PFSK-1 (cell line): ENCODE data around the gene PHACTR1.

Experiments used
- FOXP2 ChIP-seq: optimal IDR thresholded peaks from 2 replicates; pipeline ENCODE3; 2011; ENCODE audit warnings: borderline replicate concordance, control low read depth, inconsistent platforms; ENCODE audit not compliant: insufficient read depth; ENCODE audit errors: extremely low read length, extremely low read depth
- POLR2AphosphoS5 ChIP-seq: IDR thresholded peaks from 2 replicates; pipeline ENCODE4 v1.6.1; 2012; ENCODE audit warnings: low read depth, mild to moderate bottlenecking, control low read depth, low read length, moderate library complexity
- SIN3A ChIP-seq: IDR thresholded peaks from 2 replicates; pipeline ENCODE4 v1.6.1; 2012; ENCODE audit warnings: mild to moderate bottlenecking, low read length, moderate library complexity, borderline replicate concordance; ENCODE audit not compliant: insufficient read depth
- TAF1 ChIP-seq: IDR thresholded peaks from 2 replicates; pipeline ENCODE4 v1.6.1; 2012; ENCODE audit warnings: low read length, control low read depth, borderline replicate concordance; ENCODE audit not compliant: insufficient read depth
- TF ChIP-seq, protein P1 (sequence below), 2 experiments: IDR thresholded peaks; 2 replicates each; pipeline versions ENCODE4 v1.6.1 to v1.8.0; 2011 to 2012; ENCODE audit warnings: low read depth in 2 of 2, low read length in 2 of 2, control low read depth in 1 of 2, inconsistent platforms in 1 of 2, mild to moderate bottlenecking in 1 of 2, moderate library complexity in 1 of 2; ENCODE audit not compliant: insufficient read depth in 1 of 2

Gene PHACTR1

DNA sequence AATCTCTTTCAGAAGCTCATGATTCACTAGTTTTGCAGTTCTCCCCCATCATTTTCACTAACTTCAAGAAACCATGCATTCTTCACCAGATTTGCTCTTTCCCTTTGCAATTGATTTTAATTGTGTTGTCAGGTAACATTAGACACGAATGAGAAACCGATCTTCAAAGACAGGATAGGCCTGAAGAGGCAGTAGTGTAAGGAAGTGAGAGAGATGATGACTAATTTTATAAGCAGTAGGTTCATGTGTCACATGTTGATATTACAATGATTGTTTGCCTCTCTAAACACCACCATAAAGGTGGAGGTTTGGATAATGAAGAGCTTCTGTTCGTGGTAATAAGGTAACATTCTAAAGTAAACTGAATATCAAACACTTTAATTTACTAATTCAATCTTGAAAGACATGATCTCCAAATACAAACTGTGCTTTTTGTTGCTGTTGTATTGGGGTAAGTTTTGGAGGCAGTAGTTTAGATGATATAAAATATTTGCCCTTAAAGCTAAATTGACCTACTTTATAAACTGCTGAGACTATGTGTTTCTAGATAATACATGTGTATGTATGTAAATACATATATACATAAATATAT lies 207.2 kb downstream of the PHACTR1 start:
- TF ChIP-seq TAF1 (no peak), SIN3A (no peak), POLR2AphosphoS5 (no peak), FOXP2 (no peak)
- TF ChIP-seq, protein P1, sequence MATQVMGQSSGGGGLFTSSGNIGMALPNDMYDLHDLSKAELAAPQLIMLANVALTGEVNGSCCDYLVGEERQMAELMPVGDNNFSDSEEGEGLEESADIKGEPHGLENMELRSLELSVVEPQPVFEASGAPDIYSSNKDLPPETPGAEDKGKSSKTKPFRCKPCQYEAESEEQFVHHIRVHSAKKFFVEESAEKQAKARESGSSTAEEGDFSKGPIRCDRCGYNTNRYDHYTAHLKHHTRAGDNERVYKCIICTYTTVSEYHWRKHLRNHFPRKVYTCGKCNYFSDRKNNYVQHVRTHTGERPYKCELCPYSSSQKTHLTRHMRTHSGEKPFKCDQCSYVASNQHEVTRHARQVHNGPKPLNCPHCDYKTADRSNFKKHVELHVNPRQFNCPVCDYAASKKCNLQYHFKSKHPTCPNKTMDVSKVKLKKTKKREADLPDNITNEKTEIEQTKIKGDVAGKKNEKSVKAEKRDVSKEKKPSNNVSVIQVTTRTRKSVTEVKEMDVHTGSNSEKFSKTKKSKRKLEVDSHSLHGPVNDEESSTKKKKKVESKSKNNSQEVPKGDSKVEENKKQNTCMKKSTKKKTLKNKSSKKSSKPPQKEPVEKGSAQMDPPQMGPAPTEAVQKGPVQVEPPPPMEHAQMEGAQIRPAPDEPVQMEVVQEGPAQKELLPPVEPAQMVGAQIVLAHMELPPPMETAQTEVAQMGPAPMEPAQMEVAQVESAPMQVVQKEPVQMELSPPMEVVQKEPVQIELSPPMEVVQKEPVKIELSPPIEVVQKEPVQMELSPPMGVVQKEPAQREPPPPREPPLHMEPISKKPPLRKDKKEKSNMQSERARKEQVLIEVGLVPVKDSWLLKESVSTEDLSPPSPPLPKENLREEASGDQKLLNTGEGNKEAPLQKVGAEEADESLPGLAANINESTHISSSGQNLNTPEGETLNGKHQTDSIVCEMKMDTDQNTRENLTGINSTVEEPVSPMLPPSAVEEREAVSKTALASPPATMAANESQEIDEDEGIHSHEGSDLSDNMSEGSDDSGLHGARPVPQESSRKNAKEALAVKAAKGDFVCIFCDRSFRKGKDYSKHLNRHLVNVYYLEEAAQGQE (IDR thresholded peaks at IDR 0.05; ENCODE audit: insufficient read depth in 1 of 2, low read depth in 2 of 2, low read length in 2 of 2), result no peak

DNA sequence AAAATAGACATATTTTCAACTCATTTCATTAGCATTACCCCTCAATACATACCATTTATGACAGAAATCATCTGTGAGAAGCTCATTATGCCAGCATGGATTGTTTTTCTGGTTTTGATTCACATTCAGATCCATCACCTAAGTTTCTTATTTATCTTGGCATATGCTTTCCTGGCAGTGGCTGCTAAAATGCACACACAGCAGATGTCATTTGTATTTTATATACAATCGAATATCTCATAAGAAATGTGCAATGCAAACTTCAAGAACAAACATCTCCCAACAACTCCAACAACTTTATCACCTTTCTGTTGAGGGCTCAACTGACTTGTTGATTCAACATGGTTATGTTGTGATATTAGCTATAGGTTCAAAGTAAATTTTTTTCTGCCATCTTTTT lies 208.3 kb downstream of the PHACTR1 start:
- TF ChIP-seq POLR2AphosphoS5 (no peak), TAF1 (no peak), SIN3A (no peak), FOXP2 (no peak)
- TF ChIP-seq, protein P1 (IDR thresholded peaks at IDR 0.05; ENCODE audit: insufficient read depth in 1 of 2, low read depth in 2 of 2, low read length in 2 of 2), result no peak

DNA sequence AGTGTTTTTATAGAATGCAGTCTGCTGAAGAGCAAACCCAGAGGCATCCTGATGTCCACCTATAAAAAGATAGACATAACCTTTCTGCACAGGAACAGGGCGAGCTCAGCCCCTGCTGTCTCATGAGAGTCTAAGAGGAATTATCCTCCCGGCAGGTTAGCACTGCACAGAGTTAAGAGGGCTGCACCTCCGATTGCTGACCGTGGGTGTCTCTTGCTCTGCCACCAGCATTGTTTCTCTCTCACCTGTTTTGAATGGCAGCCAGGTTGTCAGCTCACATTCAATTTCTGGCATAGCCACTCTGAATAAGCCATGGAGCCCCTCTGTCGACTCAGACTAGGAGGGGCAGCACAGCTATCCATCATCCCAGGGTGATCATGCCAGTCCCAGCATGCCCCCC lies 211.2 kb downstream of the PHACTR1 start:
- TF ChIP-seq, protein P1 (IDR thresholded peaks at IDR 0.05; ENCODE audit: insufficient read depth in 1 of 2, low read depth in 2 of 2, low read length in 2 of 2), result no peak
- TF ChIP-seq SIN3A (no peak), FOXP2 (no peak), TAF1 (no peak)

DNA sequence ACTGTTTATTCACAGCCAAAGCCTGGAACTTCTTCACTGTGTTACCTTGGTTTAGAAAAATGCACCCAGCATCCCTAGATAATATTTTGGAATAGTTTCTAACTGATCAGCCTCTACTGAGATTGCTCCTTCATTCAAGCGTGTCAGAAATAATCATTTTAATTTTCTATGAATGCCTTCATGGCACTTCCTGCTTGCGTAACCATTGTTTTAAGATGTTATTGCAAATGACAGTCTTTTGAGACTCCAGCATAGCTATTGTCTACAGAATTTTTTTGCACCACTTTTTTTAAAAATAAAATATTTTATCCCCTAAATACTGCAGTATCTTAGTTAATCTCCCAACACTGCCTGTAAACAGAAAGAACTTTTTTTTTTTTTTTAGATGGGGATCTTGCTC lies 213.1 kb downstream of the PHACTR1 start:
- TF ChIP-seq TAF1 (no peak), POLR2AphosphoS5 (no peak), SIN3A (no peak), FOXP2 (no peak)
- TF ChIP-seq, protein P1 (IDR thresholded peaks at IDR 0.05; ENCODE audit: insufficient read depth in 1 of 2, low read depth in 2 of 2, low read length in 2 of 2), result no peak

DNA sequence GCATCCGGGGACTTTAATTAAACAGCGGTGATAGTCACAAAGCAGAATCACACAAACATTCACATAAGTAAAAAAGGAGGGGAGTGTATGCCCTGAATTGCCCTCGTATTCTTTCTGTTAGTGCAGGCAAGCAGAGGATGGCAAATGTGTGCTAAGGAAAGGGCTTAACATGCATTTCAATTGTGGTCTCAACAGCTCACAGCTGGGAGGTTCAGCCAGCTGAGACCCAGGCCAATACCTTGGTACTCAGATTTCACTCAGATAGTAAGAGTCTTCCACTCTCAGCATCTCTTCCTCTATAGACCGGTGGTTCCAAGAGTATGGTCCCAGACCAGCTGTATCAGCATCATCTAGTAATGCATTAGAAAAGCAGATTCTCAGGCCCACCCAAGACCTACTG lies 215.1 kb downstream of the PHACTR1 start:
- TF ChIP-seq POLR2AphosphoS5 (no peak), SIN3A (no peak), FOXP2 (no peak), TAF1 (no peak)
- TF ChIP-seq, protein P1 (IDR thresholded peaks at IDR 0.05; ENCODE audit: insufficient read depth in 1 of 2, low read depth in 2 of 2, low read length in 2 of 2), result no peak
